ENCODE measurements around the gene UCHL5.
A peak's percentile ranks its signal among the peaks of the same experiment; 100 is the strongest.

Gene UCHL5

GRCh38 chr1:193059282-193060114 lies at the start of gene UCHL5, which contains the start of gene RO60:
Gene UCHL5 (minus strand): TSS chr1:193059360. CDS start chr1:193059260, 100 bp downstream.
Gene RO60 (plus strand): TSS chr1:193059612. CDS start chr1:193069055, 9,443 bp downstream.
- TF ChIP-seq, protein P1, sequence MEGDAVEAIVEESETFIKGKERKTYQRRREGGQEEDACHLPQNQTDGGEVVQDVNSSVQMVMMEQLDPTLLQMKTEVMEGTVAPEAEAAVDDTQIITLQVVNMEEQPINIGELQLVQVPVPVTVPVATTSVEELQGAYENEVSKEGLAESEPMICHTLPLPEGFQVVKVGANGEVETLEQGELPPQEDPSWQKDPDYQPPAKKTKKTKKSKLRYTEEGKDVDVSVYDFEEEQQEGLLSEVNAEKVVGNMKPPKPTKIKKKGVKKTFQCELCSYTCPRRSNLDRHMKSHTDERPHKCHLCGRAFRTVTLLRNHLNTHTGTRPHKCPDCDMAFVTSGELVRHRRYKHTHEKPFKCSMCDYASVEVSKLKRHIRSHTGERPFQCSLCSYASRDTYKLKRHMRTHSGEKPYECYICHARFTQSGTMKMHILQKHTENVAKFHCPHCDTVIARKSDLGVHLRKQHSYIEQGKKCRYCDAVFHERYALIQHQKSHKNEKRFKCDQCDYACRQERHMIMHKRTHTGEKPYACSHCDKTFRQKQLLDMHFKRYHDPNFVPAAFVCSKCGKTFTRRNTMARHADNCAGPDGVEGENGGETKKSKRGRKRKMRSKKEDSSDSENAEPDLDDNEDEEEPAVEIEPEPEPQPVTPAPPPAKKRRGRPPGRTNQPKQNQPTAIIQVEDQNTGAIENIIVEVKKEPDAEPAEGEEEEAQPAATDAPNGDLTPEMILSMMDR (IDR thresholded peaks at IDR 0.05; ENCODE audit: insufficient read depth, low read depth, low read length, missing control alignments) = no peak
- peak; percentile 99 for DNase-seq (ENCODE audit: low read depth)

GRCh38 chr1:193108471-193108870 lies 49.3 kb upstream of the UCHL5 start:
- TF ChIP-seq, protein P1 (IDR thresholded peaks at IDR 0.05; ENCODE audit: insufficient read depth, low read depth, low read length, missing control alignments) = no peak
- H3K4me3 ChIP-seq (ENCODE audit: low read depth, low read length) = no peak overlapping the region
- DNase-seq (ENCODE audit: low read depth) = no peak

More at GRCh38 chr1:193059282-193060114, at the start of gene UCHL5, which contains the start of gene RO60:
- peak within 1 kb of the TSS; percentile 87 for H3K4me3 ChIP-seq (ENCODE audit: low read depth, low read length)

- no peak for DNase-seq (ENCODE audit: low read depth)
- TF ChIP-seq, protein P1 (IDR thresholded peaks at IDR 0.05; ENCODE audit: insufficient read depth, low read depth, low read length, missing control alignments) = no peak
Measured at GRCh38 chr1:193105821-193106177, 46.6 kb upstream of the UCHL5 start.

GRCh38 chr1:193104907-193105820 lies 46.0 kb upstream of the UCHL5 start, which contains the start of gene GLRX2:
Gene GLRX2 (minus strand): TSS chr1:193105414. CDS start chr1:193105382, 32 bp downstream.
- H3K4me3 ChIP-seq (ENCODE audit: low read depth, low read length) = peak within 1 kb of the TSS; percentile 89
- peak; percentile 87 for DNase-seq (ENCODE audit: low read depth)
- TF ChIP-seq, protein P1 (IDR thresholded peaks at IDR 0.05; ENCODE audit: insufficient read depth, low read depth, low read length, missing control alignments) = no peak

More at GRCh38 chr1:193105821-193106177, 46.6 kb upstream of the UCHL5 start:
- peak overlapping the region; percentile 89 for H3K4me3 ChIP-seq (ENCODE audit: low read depth, low read length)

DNA sequence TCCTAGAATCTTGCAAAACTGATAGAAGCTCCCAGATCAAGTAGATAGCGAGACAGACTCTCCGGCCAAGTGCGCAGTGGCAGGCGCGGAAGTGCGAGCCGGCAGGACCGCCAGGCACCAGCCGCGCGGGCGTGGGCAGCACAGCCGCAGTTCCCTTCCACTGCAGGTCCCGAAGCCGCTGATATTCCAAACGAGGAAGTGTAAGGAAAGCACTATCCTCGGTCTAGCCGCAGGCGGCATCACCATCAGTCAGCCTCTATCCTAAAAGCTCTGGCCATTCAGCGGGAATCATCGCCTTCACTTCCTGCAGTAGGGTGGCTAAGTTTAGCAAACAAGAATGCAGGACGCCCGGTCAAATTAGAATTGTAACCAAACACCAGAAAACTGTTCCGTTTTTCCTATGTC lies 45.3 kb upstream of the UCHL5 start:
- H3K4me3 ChIP-seq (ENCODE audit: low read depth, low read length) = peak overlapping the region; percentile 89
- DNase-seq (ENCODE audit: low read depth) = peak; percentile 42
- TF ChIP-seq, protein P1 (IDR thresholded peaks at IDR 0.05; ENCODE audit: insufficient read depth, low read depth, low read length, missing control alignments) = no peak

DNA sequence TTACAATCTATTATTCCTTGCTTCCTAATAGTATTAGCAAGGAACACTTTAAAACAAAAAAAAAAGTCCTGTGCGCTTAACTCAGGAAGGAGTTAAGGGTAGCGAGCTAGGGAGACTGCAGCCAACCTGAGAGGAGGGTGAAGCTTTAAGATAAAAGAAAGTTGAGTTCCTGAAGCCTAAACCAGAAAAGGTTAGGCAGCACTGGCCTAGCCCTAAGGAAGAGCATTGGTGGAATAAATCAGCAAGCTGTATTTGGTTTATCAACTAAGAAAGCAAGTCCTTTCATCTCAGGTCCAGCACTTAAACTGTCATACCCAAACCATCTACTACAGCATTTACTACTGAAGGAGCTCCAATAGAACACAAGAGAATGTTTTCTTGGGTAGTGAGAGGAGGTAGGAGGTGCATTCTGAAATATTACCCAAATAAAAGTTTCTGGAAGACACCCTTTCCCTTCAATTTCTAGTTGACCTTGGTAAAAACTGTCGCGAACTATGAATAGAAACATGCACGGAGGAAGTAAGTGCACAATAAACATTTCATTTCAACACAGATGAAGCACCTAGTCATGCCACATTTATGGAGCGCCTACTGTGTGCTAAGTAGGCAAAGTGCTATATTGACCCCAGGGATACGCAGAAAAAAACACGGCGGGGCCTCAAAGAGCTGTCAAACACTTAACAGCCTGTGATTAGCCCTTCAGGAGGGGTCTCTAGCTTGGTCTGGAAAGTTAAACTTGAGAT lies 44.8 kb upstream of the UCHL5 start:
- no peak for DNase-seq (ENCODE audit: low read depth)
- TF ChIP-seq, protein P1 (IDR thresholded peaks at IDR 0.05; ENCODE audit: insufficient read depth, low read depth, low read length, missing control alignments) = no peak
- H3K4me3 ChIP-seq (ENCODE audit: low read depth, low read length) = peak overlapping the region; percentile 89

Measured in GM12865 (cell line).